Activated CD4-positive, alpha-beta T cell treated with anti-CD3 and anti-CD28 coated beads for 24 hours (primary cell): ENCODE measurements around the gene PTK7.
"Not testable (repeated sequence)": the region's sequence is repeated elsewhere in the genome, so short reads cannot be mapped to it uniquely, and the experiment has no call there.

Experiments used
- DNase-seq, 2 donors: peaks; one replicate each; pipeline ENCODE4 v3.0.0-alpha.2; 2020; ENCODE audit warnings: low read depth in 2 of 2

Gene PTK7

GRCh38 chr6:43054206-43054943, 21.7 kb upstream of the PTK7 start:
- no peak for DNase-seq

- DNase-seq: no peak
Measured at GRCh38 chr6:43055966-43056365, 20.1 kb upstream of the PTK7 start.

- DNase-seq: no peak
Measured at GRCh38 chr6:43058531-43058930, 17.6 kb upstream of the PTK7 start.

- peak; percentile 93 to 97 for DNase-seq
Measured at GRCh38 chr6:43059168-43060033, 16.7 kb upstream of the PTK7 start, which contains the start of the genes KLC4 and MRPL2. TSS of gene KLC4 (plus strand) at chr6:43059631. CDS start at chr6:43061336, 1,705 bp downstream. TSS of gene MRPL2 (minus strand) at chr6:43059434. CDS start at chr6:43059381, 53 bp downstream.

- DNase-seq: no peak
Measured at GRCh38 chr6:43060034-43060754, 15.9 kb upstream of the PTK7 start.

GRCh38 chr6:43060755-43061633, 15.1 kb upstream of the PTK7 start:
- no peak for DNase-seq

GRCh38 chr6:43061861-43062260, 14.3 kb upstream of the PTK7 start:
- no peak for DNase-seq

- DNase-seq: no peak
Measured at GRCh38 chr6:43062818-43063217, 13.3 kb upstream of the PTK7 start.

- DNase-seq: no peak
Measured at GRCh38 chr6:43070028-43070632, 6.0 kb upstream of the PTK7 start.

GRCh38 chr6:43074847-43075669, 1.1 kb upstream of the PTK7 start:
- no peak for DNase-seq

- DNase-seq: no peak
Measured at GRCh38 chr6:43076464-43077332, 584 bp downstream of the PTK7 start.

GRCh38 chr6:43077333-43077809, 1.3 kb downstream of the PTK7 start:
- no peak for DNase-seq

- DNase-seq: no peak
Measured at GRCh38 chr6:43077981-43078511, 1.9 kb downstream of the PTK7 start.

GRCh38 chr6:43078691-43079090, 2.6 kb downstream of the PTK7 start:
- DNase-seq: no peak

GRCh38 chr6:43081043-43081442, 4.9 kb downstream of the PTK7 start:
- DNase-seq: no peak

- not testable (repeated sequence) for DNase-seq
Measured at GRCh38 chr6:43081922-43082321, 5.8 kb downstream of the PTK7 start.

GRCh38 chr6:43082806-43083655, 6.9 kb downstream of the PTK7 start:
- DNase-seq: no peak
